Measurements from ENCODE around the gene MYRIP.

DNA sequence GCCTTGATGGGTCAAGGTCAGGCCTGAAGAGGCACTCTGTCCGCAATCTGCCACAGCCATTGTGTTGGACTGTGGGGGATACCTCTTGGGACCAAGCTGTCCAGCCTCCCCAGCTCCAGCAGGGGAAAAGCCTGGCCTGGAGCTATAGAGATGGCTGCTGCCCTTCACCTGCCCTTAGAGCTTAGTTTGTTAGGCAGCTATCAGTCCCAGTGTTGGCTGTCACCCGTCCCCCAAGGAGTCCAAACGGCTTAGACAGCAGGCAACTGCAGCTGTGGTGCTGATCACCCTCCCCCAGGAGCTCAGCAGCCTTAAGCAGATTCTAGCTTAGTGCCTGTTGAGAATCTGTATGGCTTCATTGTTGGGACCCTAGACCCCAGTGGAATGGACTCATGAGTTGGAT lies 180.3 kb downstream of the MYRIP start:
- TF ChIP-seq CTCF (IDR thresholded peaks at IDR 0.05) (no peak), POLR2A (IDR thresholded peaks at IDR 0.05) (no peak)

Data from uterus (tissue), 2 donors.